Measurements from ENCODE around the gene SLC12A7.

The SLC12A7 gene

DNA sequence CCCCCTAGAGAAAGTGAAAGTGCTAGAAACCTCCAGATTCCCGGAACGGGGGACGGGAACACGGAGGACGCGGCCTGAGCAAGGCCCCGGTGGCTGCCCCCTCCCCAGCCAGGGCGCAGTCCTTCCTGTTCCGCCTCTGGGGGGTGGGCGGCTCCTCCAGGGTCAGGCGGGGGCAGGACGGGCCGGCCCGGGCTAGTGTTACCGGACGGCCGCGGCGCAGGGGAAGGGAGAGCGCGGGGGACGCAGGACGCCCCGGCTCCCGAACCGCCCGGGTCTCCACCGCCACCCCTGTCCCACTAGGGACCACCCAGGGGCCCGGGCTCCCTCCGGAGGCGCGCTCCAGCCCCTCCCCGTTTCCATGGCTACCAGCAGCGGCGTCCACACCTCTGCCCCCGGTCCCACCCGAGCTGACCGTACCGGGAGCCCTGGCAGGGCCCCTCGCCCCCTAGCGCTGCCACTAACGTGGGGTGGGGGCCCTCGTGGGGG is 579 bp downstream of the SLC12A7 start:
- no peak for DNase-seq (ENCODE audit: low read depth, low spot score)
- TF ChIP-seq, protein P1, sequence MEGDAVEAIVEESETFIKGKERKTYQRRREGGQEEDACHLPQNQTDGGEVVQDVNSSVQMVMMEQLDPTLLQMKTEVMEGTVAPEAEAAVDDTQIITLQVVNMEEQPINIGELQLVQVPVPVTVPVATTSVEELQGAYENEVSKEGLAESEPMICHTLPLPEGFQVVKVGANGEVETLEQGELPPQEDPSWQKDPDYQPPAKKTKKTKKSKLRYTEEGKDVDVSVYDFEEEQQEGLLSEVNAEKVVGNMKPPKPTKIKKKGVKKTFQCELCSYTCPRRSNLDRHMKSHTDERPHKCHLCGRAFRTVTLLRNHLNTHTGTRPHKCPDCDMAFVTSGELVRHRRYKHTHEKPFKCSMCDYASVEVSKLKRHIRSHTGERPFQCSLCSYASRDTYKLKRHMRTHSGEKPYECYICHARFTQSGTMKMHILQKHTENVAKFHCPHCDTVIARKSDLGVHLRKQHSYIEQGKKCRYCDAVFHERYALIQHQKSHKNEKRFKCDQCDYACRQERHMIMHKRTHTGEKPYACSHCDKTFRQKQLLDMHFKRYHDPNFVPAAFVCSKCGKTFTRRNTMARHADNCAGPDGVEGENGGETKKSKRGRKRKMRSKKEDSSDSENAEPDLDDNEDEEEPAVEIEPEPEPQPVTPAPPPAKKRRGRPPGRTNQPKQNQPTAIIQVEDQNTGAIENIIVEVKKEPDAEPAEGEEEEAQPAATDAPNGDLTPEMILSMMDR (IDR thresholded peaks at IDR 0.05; ENCODE audit: low read depth, low read length): no peak
- peak overlapping the region; percentile 47 for H3K4me3 ChIP-seq (ENCODE audit: low read depth, low read length)
- in situ Hi-C loops (cut with HindIII; ENCODE audit: low sequenced_read_pairs): no loop called here

DNA sequence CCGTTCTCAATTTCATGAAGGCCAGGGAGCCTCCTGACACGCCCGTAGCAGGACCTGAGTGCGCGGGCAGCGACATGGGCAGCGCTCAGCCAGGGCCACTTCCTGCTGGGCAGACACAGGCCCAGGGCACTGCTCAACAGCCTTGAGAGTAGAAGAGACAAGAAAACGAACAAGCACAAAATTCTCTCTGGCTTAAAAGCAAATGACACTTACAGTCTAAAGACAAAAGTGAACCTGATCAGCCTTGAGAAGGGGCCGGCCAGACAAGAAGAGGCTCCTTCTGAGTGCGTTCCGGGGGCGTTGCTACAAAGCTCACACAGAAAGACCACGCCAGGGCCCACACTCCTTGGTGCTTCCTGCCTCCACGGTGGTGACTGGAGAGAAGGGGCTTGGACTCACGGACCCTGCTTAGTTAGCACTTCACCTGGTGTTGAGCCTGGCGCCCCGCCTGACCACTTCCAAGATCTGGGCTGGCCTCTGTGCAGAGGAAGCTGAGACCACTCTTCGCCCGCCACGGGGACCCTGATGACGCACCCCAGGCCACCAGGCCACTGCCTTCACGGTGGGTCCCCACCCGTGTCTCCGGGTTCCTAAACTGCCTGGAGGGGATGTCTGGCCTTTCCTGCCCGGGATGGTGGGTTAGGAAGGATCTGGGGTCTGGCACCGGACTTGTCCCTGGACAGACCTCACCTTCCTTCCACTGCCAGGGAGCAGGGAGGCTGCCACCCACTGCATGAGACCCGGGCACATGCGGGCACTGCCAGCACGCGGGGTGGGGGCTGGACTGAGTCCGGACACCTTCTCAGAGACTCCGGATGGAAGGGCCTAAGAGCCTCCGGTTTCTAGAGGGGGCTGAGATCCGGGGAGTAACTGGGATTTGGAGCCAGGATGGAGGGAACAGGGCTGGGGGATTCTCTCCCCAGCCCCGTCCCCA is 1.3 kb downstream of the SLC12A7 start:
- H3K4me3 ChIP-seq (ENCODE audit: low read depth, low read length): peak overlapping the region; percentile 47
- no peak for DNase-seq (ENCODE audit: low read depth, low spot score)
- in situ Hi-C loops (cut with HindIII; ENCODE audit: low sequenced_read_pairs): no loop called here
- TF ChIP-seq, protein P1 (IDR thresholded peaks at IDR 0.05; ENCODE audit: low read depth, low read length): no peak

- TF ChIP-seq, protein P1 (IDR thresholded peaks at IDR 0.05; ENCODE audit: low read depth, low read length): no peak
- no peak overlapping the region for H3K4me3 ChIP-seq (ENCODE audit: low read depth, low read length)
- in situ Hi-C loops (cut with HindIII; ENCODE audit: low sequenced_read_pairs): no loop called here
- DNase-seq (ENCODE audit: low read depth, low spot score): no peak
These were observed 2.1 kb downstream of the SLC12A7 start for GRCh38 chr5:1109542-1110306.

GRCh38 chr5:1108865-1109174 is 3.0 kb downstream of the SLC12A7 start:
- in situ Hi-C loops (cut with HindIII; ENCODE audit: low sequenced_read_pairs): no loop called here
- TF ChIP-seq, protein P1 (IDR thresholded peaks at IDR 0.05; ENCODE audit: low read depth, low read length): no peak
- no peak overlapping the region for H3K4me3 ChIP-seq (ENCODE audit: low read depth, low read length)
- no peak for DNase-seq (ENCODE audit: low read depth, low spot score)

GRCh38 chr5:1108023-1108864 is 3.6 kb downstream of the SLC12A7 start:
- no peak overlapping the region for H3K4me3 ChIP-seq (ENCODE audit: low read depth, low read length)
- TF ChIP-seq, protein P1 (IDR thresholded peaks at IDR 0.05; ENCODE audit: low read depth, low read length): no peak
- in situ Hi-C loops (cut with HindIII; ENCODE audit: low sequenced_read_pairs): no loop called here
- no peak for DNase-seq (ENCODE audit: low read depth, low spot score)
